ENCODE data around the gene SORCS2. TPM values are rescaled to one million over a fixed set of nuclear protein-coding genes. Genes with fewer than 3 reads are reported as not detected.
A peak's percentile ranks its signal among the peaks of the same experiment; 100 is the strongest.

SORCS2 gene
- total RNA-seq, 2 donors from 2014 or later, result 0.21 to 0.92 TPM

- intact Hi-C loops (cut with DNase I, micrococcal nuclease), result no loop called here
- no peak for ATAC-seq
- DNase-seq, result no peak
These were observed 141.6 kb downstream of the SORCS2 start for GRCh38 chr4:7333801-7334421.

- intact Hi-C loops (cut with DNase I, micrococcal nuclease), result no loop called here
- DNase-seq (no peak), ATAC-seq (no peak)
These were observed 142.4 kb downstream of the SORCS2 start for GRCh38 chr4:7334521-7335275.

- intact Hi-C loops (cut with DNase I, micrococcal nuclease), result no loop called here
- DNase-seq, result peak in 1 of 2 donors; percentile 66
- peak; percentile 76 for ATAC-seq
These were observed 143.2 kb downstream of the SORCS2 start for GRCh38 chr4:7335344-7336066.

- DNase-seq, result no peak
- intact Hi-C loops (cut with DNase I, micrococcal nuclease), result no loop called here
- ATAC-seq, result no peak
These were observed 143.8 kb downstream of the SORCS2 start for GRCh38 chr4:7336067-7336569.

GRCh38 chr4:7336732-7337131 lies 144.4 kb downstream of the SORCS2 start:
- no peak for DNase-seq
- intact Hi-C loops (cut with DNase I, micrococcal nuclease), result no loop called here
- ATAC-seq, result no peak

- no peak for DNase-seq
- ATAC-seq, result no peak
- intact Hi-C loops (cut with DNase I, micrococcal nuclease), result no loop called here
These were observed 145.1 kb downstream of the SORCS2 start for GRCh38 chr4:7337196-7338058.

- intact Hi-C loops (cut with DNase I, micrococcal nuclease), result no loop called here
- no peak for DNase-seq
- no peak for ATAC-seq
These were observed 145.7 kb downstream of the SORCS2 start for GRCh38 chr4:7338059-7338452.

- intact Hi-C loops (cut with DNase I, micrococcal nuclease), result no loop called here
- ATAC-seq (no peak), DNase-seq (no peak)
These were observed 146.7 kb downstream of the SORCS2 start for GRCh38 chr4:7338876-7339623.

GRCh38 chr4:7339751-7340552 lies 147.6 kb downstream of the SORCS2 start:
- DNase-seq, result no peak
- intact Hi-C loops (cut with DNase I, micrococcal nuclease), result no loop called here

GRCh38 chr4:7340553-7341433 lies 148.5 kb downstream of the SORCS2 start:
- intact Hi-C loops (cut with DNase I, micrococcal nuclease), result no loop called here
- no peak for ATAC-seq
- DNase-seq, result no peak

More at GRCh38 chr4:7339751-7340552, 147.6 kb downstream of the SORCS2 start:
- no peak for ATAC-seq

- DNase-seq, result no peak
- no peak for ATAC-seq
- intact Hi-C loops (cut with DNase I, micrococcal nuclease), result no loop called here
These were observed 149.3 kb downstream of the SORCS2 start for GRCh38 chr4:7341491-7342222.

GRCh38 chr4:7342223-7343080 lies 150.1 kb downstream of the SORCS2 start:
- intact Hi-C loops (cut with DNase I, micrococcal nuclease), result no loop called here

GRCh38 chr4:7343081-7343655 lies 150.8 kb downstream of the SORCS2 start:
- DNase-seq (no peak), ATAC-seq (no peak)
- intact Hi-C loops (cut with DNase I, micrococcal nuclease), result no loop called here

More at GRCh38 chr4:7342223-7343080, 150.1 kb downstream of the SORCS2 start:
- DNase-seq (no peak), ATAC-seq (no peak)

- intact Hi-C loops (cut with DNase I, micrococcal nuclease), result no loop called here
These were observed 151.6 kb downstream of the SORCS2 start for GRCh38 chr4:7343950-7344349.

More at GRCh38 chr4:7343950-7344349, 151.6 kb downstream of the SORCS2 start:
- DNase-seq, result no peak
- ATAC-seq, result no peak

All from left colon (tissue), 2 donors.